PC-3 (cell line): Measurements from ENCODE around the gene LDB1.

Source experiments
- CTCF ChIP-seq: fragments of 300-600 bp; sonication (generic); conservative IDR thresholded peaks from 2 replicates; pipeline ENCODE4 v1.5.1; 2017; ENCODE audit warnings: antibody characterized with exemption, low read depth, mild to moderate bottlenecking, low read length
- EZH2 ChIP-seq: fragments of 300-600 bp; sonication (generic); IDR thresholded peaks from one replicate; pipeline ENCODE4 v1.6.1; 2017; ENCODE audit warnings: antibody characterized with exemption, mild to moderate bottlenecking, low read length; ENCODE audit not compliant: unreplicated experiment
- EZH2phosphoT487 ChIP-seq: fragments of 300-600 bp; sonication (generic); IDR thresholded peaks from 2 replicates; pipeline ENCODE4 v1.6.1; 2018; ENCODE audit warnings: mild to moderate bottlenecking, antibody characterized with exemption, low read length, borderline replicate concordance

GRCh38 chr10:102163342-102163989 is 43.3 kb upstream of the LDB1 start:
- no peak for TF ChIP-seq CTCF
- no peak for TF ChIP-seq EZH2
- no peak for TF ChIP-seq EZH2phosphoT487
